SK-N-MC (cell line): ENCODE results near the gene CPTP.

ENCODE experiments used
- EZH2 ChIP-seq: fragments of 200-600 bp; sonication (generic); IDR thresholded peaks from one replicate; pipeline ENCODE4 v1.6.1; 2017; ENCODE audit warnings: antibody characterized with exemption
- POLR2AphosphoS5 ChIP-seq: IDR thresholded peaks from 2 replicates; pipeline ENCODE4 v1.6.1; 2012; ENCODE audit warnings: mild to moderate bottlenecking, low read depth, low read length, borderline replicate concordance

DNA sequence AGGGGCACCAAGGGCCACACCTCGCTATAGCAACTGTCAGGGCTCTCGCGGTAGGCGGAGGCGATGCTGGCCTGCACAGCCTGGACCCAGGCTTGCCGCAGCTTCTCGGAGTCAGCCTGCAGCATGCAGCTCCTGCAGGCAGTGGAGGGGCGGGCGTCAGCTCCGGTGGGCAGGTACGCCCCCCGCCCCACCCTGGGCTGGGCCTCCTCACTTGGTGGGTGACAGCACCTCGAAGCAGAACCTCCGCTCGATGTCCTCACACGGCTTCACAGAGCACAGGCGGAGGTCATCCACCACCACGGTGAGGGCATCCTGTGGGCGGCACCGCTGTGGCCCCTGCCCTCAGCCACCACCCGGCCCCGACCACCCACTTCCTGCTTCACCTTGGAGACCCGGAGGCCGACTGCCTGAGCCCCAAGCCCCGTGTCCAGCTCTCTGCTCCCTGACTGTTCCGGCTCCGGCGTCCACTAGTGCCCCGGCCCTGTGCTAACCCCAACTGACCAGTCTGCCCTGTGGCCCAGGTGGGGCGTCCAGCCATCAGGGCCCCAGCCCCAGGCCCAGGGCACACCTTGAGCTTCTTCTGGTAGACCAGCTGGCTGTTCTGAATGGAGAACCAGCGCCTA is 26.7 kb upstream of the CPTP start:
- TF ChIP-seq EZH2 (no peak), POLR2AphosphoS5 (no peak)
